Glutamatergic neuron (in vitro differentiated cells): Measurements from ENCODE around the gene LZTR1. TPM values are rescaled to one million over a fixed set of nuclear protein-coding genes. Genes with fewer than 3 reads are reported as not detected.
"Not testable (repeated sequence)": the region's sequence is repeated elsewhere in the genome, so short reads cannot be mapped to it uniquely, and the experiment has no call there.

Experiments used
- DNase-seq: peaks from one replicate; pipeline ENCODE4 v3.0.0; 2022
- H3K27ac Mint-ChIP-seq: one replicate; pipeline ENCODE4 v1.8.0; 2020; ENCODE audit warnings: mild to moderate bottlenecking, mixed read lengths, inconsistent platforms; ENCODE audit not compliant: unreplicated experiment
- H3K27me3 Mint-ChIP-seq: one replicate; pipeline ENCODE4 v1.8.0; 2020; ENCODE audit warnings: mild to moderate bottlenecking, moderate library complexity, mixed read lengths, inconsistent platforms; ENCODE audit not compliant: unreplicated experiment
- H3K36me3 Mint-ChIP-seq: one replicate; pipeline ENCODE4 v1.8.0; 2020; ENCODE audit warnings: mild to moderate bottlenecking, mixed read lengths, inconsistent platforms; ENCODE audit not compliant: unreplicated experiment
- H3K4me1 Mint-ChIP-seq: one replicate; pipeline ENCODE4 v1.8.0; 2020; ENCODE audit warnings: mild to moderate bottlenecking, low read depth, mixed read lengths, inconsistent platforms; ENCODE audit not compliant: unreplicated experiment
- H3K4me3 Mint-ChIP-seq: one replicate; pipeline ENCODE4 v1.8.0; 2020; ENCODE audit warnings: mild to moderate bottlenecking, mixed read lengths, inconsistent platforms; ENCODE audit not compliant: unreplicated experiment
- H3K9me3 Mint-ChIP-seq: one replicate; pipeline ENCODE4 v1.8.0; 2020; ENCODE audit warnings: mild to moderate bottlenecking, moderate library complexity, mixed read lengths, inconsistent platforms; ENCODE audit not compliant: unreplicated experiment
- total RNA-seq: library from RNA; stranded (reverse); fragmentation: NEBNext Ultra II Directional; extraction: Animal tissue kit (Norgen Biotek cat#: 25700); gene quantifications from one replicate; pipeline ENCODE4 v1.2.1, GENCODE V29; 2021; ENCODE audit not compliant: unreplicated experiment
- TF ChIP-seq, protein P1 (sequence below): fragments of 200-600 bp; sonication (generic); IDR thresholded peaks from one replicate; pipeline ENCODE4 v1.5.0; 2021; ENCODE audit not compliant: partially characterized antibody, unreplicated experiment

The LZTR1 gene
- total RNA-seq, 1 donor from 2014 or later = 165 TPM

GRCh38 chr22:20968281-20968977 lies 13.7 kb upstream of the LZTR1 start:
- DNase-seq = no peak
- TF ChIP-seq, protein P1, sequence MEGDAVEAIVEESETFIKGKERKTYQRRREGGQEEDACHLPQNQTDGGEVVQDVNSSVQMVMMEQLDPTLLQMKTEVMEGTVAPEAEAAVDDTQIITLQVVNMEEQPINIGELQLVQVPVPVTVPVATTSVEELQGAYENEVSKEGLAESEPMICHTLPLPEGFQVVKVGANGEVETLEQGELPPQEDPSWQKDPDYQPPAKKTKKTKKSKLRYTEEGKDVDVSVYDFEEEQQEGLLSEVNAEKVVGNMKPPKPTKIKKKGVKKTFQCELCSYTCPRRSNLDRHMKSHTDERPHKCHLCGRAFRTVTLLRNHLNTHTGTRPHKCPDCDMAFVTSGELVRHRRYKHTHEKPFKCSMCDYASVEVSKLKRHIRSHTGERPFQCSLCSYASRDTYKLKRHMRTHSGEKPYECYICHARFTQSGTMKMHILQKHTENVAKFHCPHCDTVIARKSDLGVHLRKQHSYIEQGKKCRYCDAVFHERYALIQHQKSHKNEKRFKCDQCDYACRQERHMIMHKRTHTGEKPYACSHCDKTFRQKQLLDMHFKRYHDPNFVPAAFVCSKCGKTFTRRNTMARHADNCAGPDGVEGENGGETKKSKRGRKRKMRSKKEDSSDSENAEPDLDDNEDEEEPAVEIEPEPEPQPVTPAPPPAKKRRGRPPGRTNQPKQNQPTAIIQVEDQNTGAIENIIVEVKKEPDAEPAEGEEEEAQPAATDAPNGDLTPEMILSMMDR = no peak
- peaks cover 8% of the 10 kb centered on the region for H3K4me1 Mint-ChIP-seq
- H3K27me3 Mint-ChIP-seq = peaks cover 16% of the 10 kb centered on the region
- H3K27ac Mint-ChIP-seq = no peak overlapping the region
- H3K9me3 Mint-ChIP-seq = peaks cover 4% of the 10 kb centered on the region
- H3K4me3 Mint-ChIP-seq = no peak overlapping the region
- no peaks in the 10 kb centered on the region for H3K36me3 Mint-ChIP-seq

- peaks cover 6% of the 10 kb centered on the region for H3K9me3 Mint-ChIP-seq
- DNase-seq = no peak
- H3K27ac Mint-ChIP-seq = no peak overlapping the region
- no peak overlapping the region for H3K4me3 Mint-ChIP-seq
- no peaks in the 10 kb centered on the region for H3K4me1 Mint-ChIP-seq
- peaks cover 5% of the 10 kb centered on the region for H3K27me3 Mint-ChIP-seq
- no peaks in the 10 kb centered on the region for H3K36me3 Mint-ChIP-seq
- TF ChIP-seq, protein P1 = no peak
These were observed 11.0 kb upstream of the LZTR1 start for GRCh38 chr22:20970939-20971657.

DNA sequence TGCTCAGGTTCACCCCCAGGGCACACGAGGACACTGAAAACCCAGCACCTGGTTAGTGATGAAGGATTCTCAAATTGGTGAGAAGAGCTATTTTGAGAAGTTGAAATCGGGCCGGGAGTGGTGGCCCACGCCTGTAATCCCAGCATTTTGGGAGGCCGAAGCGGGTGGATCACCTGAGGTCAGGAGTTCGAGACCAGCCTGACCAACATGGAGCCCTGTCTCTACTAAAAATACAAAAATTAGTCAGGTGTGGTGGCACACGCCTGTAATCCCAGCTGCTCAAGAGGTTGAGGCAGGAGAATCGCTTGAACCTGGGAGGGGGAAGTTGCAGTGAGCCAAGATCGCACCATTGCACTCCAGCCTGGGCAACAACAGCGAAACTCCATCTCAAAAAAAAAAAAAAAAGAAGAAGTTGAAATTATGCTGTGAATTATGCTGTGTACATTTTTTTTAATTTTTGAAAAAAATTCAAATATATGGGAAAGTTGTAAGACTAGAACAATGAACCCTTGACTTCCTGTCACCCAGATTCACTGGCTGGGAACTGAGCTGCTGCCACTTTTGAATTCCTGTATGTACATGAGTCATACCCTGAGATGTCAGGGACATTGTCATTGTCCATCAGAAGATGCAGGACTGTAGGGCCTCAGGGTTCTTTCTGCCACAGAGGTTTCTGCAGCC lies 9.9 kb upstream of the LZTR1 start:
- not testable (repeated sequence) for H3K4me3 Mint-ChIP-seq, H3K9me3 Mint-ChIP-seq, DNase-seq, H3K36me3 Mint-ChIP-seq, H3K4me1 Mint-ChIP-seq, H3K27me3 Mint-ChIP-seq, H3K27ac Mint-ChIP-seq

- TF ChIP-seq, protein P1 = no peak
- Mint-ChIP-seq H3K9me3 (peaks cover 8% of the 10 kb centered on the region), H3K27me3 (peaks cover 2% of the 10 kb centered on the region), H3K4me3 (no peak overlapping the region), H3K36me3 (no peaks in the 10 kb centered on the region), H3K27ac (no peak overlapping the region), H3K4me1 (no peaks in the 10 kb centered on the region)
- DNase-seq = no peak
These were observed 9.0 kb upstream of the LZTR1 start for GRCh38 chr22:20972933-20973577.

GRCh38 chr22:20973634-20974286 lies 8.3 kb upstream of the LZTR1 start:
- Mint-ChIP-seq H3K4me3 (no peak overlapping the region), H3K27ac (no peak overlapping the region)
- TF ChIP-seq, protein P1 = no peak

More at GRCh38 chr22:20973634-20974286, 8.3 kb upstream of the LZTR1 start:
- H3K9me3 Mint-ChIP-seq = peaks cover 11% of the 10 kb centered on the region
- peaks cover 2% of the 10 kb centered on the region for H3K27me3 Mint-ChIP-seq
- H3K4me1 Mint-ChIP-seq = no peaks in the 10 kb centered on the region
- no peak for DNase-seq
- no peaks in the 10 kb centered on the region for H3K36me3 Mint-ChIP-seq
